ENCODE data around the gene GSG1L.

The GSG1L gene

DNA sequence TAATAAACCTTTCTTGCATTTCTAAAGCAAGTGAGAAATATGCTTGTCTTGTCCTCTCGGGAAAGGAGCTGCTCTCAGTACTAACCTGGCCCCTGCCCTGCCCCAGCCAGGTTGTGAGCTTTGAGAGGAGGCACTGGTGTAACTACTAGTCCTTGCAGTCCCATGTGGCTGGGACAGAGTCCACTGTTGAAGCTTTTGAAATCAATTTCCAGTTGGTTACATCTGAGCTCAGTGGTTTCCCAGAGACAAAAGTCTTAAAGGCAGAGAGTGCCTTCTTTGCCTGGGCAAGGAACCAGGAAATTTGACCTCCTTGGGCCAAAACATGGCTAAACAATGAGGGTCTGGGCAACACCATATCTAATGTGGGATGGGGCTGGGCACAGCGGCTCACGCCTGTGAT, 48.7 kb downstream of the GSG1L start:
- DNase-seq (ENCODE audit: low read depth in 2 of 2) = no peak

DNA sequence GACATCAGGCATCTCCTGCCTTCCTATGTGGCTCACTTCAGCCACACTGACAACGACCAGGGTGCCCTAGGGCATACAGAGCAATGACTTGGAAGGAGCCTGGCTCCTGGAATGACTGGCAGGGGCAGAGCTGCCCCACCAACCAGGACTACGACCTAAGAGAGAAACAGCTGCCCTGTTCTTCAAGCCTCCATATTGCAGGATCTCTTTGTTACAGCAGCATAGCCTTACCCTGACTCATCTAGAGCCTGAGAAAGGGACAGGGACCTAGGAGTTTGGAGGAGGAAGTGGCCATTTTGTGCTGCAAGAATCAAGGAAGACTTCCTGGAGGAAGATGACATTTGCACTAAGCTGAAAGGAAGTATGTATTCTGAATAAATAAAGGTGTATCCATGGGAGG, 49.6 kb downstream of the GSG1L start:
- no peak for DNase-seq (ENCODE audit: low read depth in 2 of 2)

DNA sequence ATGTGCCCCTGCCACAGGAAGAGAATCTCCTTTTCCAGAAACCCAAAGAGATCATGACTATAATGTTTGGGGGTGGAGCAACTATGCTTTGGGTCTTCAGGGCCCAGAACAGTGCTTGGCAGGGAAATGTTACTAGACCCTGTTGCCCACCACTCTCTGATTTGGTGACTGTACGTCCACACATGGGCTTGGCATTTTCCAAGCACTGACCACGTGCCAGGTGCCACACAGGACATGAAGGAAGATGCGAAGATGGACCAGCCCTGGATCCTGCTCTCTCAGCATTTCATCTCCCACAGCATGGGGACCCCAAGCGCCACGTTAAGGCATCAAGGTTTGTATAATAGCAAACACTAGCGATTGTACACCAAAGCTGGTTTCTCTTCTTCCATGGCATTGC, 50.1 kb downstream of the GSG1L start:
- no peak for DNase-seq (ENCODE audit: low read depth in 2 of 2)

DNA sequence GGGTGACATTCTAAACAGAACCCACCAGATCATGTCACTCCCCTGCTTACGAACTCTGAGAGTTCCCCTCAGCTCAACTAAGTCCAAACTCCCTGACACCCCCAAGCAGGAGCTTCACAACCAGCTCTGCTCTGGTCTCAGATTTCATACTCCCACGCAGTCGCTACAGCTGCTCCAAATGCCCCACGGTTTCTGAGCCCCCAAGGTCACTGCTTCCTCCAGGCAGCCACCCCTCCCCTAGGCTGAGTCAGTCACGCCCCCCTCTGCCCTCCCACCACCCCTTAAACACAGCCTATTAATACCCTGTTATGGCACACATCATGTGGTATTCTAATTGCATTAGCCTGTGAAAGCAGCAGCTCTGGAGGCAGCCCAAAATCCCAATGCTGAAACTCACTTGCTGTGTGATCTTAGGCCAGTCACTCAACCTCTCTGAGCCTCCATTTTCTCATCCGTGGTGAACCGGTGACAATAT, 51.5 kb downstream of the GSG1L start:
- no peak for DNase-seq (ENCODE audit: low read depth in 2 of 2)

DNA sequence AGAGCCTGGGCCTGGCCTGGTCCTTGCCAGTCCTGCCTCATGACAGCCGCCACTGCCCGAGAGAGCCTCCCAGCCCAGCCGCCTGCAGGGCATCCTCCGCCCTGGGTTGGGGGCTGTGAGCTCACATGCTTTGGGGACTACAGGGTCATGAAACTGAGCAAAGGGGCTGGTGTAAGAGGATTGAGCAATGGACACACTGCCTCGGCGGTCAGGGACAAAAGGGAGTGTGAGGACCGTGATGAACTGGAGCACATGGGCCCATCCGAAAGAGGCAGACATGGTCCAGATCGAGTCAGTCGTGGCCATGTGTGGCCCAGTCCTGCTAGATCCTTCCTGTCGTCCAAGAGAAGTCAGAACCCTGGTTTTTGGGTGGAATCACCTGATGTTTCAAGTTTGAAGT, 52.3 kb downstream of the GSG1L start:
- DNase-seq (ENCODE audit: low read depth in 2 of 2) = no peak

DNA sequence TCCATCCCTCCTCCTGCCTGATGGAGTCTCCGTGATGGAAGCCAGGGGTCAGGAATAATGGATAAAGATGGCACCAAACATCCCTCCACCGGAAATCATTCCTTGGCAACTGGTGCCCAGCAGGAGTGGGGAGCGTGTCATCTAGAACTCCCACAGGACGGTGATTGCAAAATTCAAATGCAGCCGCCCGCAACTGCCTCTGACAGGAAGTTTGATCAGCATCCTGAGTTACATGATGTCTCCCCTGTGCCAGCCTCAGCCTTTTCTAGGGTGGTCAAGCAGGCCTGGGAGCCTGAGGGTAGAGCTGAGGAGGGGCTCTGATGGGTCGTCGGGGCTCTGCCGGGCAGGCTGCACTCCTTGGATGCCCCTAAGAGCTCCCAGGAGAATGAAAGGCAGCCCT, 52.8 kb downstream of the GSG1L start:
- DNase-seq (ENCODE audit: low read depth in 2 of 2) = no peak

DNA sequence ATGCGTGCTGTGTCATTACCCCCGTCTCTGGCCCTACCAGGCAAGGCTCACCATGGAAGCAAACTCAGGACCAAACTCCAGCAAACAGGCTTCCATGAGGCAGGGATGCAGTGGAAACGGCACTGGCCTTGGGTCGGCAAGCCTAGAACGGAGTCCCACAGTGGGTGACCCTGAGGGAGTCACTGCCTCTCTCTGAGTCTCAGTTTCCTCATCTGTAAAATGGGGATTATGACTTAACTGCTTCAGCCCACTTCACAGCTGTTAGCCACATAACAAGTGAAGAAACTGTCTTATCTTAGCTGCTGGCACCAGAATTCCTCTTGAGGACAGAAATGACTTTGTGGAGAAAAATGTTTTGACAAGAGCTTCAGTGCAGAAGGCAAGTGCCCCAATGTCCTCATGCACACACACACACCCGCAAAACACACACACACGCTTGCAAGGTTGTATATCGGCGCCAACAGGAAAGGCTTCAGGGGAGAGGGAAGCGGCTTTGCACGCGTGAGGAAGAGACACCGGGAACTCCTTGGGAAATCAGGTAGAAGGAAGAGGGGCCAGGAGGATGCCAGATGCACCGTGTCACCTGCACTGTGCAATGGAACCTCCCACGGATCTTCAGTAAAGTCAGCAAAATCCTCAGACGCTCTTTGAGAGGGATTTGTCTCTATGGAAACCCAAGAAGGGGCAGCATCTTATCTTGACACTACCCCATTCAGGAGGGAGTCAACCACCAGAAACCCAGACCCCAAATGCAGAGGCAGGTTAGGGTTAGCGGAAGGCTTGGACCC, 53.7 kb downstream of the GSG1L start:
- DNase-seq (ENCODE audit: low read depth in 2 of 2) = no peak

DNA sequence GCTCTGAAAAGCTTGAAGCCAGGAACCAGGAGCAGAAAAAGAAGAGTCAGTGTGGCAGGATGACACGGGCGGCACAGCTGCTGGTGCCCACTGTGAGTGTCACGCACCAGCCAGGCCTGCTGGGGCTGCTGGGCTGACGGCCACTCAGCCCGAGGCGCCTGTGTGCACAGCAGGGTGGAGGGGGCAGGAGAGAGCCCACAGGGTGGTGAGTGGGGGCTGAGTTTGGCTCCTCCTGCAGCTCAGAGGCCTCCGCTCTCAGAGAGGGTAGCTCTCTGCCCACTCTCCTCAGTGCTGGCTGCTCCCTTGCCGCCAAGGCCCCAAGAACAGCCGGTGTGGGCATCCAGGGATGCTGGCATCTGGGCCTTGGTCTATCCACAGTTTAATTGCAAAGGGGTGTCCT, 59.6 kb downstream of the GSG1L start:
- DNase-seq (ENCODE audit: low read depth in 2 of 2) = no peak

DNA sequence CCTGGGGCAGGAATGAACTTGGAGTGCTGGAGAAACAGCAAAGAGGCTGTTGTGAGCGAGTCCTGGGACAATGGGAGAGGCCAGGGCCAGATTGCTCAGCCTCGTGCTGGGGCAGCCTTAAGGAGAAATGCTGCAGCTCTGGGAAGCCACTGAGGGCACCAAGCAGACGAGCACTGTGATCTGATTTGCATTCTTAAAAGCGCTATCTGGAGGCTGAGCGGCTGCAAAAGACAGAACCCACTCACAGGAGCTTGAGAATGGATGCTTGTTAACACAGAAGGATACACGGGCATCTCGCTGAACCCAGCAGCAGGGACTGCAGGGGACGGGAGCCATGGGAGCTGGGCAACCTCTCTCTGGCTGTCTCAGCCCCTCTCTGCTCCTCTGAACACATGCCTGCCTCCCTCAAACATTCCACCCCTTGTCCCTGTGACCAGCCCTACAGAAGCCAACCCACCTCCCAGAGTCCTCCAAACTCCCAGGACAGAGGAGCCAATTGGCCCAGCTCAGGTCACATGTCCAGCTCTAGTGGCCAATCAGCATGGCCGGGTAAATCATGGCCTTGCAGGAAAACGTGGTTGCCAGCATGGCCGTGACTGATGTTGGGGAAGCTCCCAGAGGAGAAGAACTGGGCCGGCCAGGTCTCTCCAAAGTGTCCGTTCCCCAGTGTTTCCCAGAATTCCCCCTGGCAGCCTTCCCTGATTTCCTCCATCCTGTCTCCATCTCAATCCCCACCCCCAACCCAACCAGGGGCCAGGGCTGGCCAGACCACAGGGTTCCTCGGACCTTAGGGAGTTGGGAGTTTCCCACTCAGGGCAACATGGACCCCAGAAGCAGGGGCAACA, 60.3 kb downstream of the GSG1L start:
- no peak for DNase-seq (ENCODE audit: low read depth in 2 of 2)

DNA sequence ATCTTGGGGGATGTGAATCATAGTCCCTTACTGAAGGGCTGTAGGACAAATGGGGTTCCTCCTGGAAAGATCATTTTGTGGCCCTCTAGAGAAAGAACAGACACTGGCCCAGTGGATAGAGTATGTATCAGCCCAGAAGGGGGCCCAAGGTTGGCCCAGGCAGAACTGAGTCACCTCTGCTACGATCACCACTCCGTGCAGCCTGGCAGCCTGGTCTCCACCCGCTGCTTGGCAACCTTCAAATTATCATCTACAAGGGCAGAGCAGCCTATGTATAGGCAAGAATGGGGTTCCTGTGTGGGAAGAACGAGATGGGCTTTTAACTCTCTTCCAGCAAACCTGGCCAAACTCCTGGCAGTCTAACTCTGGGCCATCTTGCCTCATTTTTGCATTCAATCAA, 61.9 kb downstream of the GSG1L start:
- no peak for DNase-seq (ENCODE audit: low read depth in 2 of 2)

DNA sequence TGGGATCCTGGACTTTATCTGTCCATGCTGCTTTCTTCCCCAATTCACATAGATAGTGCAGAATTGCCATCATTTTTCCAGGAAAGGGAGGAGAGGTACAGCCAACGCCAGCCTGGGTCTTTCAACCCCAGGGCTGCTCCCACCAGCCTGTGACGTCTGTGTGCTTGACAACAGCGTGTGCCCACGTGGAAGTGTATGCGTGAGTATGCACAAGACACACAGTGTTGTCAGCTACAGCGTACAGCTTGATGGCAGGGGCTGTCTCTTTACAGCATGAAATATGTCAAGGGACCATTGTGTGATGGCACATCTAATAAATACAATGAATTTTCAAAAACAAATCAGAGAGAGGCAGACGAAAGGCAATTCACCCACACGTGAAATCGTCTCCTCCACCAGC, 62.3 kb downstream of the GSG1L start:
- DNase-seq (ENCODE audit: low read depth in 2 of 2) = no peak

DNA sequence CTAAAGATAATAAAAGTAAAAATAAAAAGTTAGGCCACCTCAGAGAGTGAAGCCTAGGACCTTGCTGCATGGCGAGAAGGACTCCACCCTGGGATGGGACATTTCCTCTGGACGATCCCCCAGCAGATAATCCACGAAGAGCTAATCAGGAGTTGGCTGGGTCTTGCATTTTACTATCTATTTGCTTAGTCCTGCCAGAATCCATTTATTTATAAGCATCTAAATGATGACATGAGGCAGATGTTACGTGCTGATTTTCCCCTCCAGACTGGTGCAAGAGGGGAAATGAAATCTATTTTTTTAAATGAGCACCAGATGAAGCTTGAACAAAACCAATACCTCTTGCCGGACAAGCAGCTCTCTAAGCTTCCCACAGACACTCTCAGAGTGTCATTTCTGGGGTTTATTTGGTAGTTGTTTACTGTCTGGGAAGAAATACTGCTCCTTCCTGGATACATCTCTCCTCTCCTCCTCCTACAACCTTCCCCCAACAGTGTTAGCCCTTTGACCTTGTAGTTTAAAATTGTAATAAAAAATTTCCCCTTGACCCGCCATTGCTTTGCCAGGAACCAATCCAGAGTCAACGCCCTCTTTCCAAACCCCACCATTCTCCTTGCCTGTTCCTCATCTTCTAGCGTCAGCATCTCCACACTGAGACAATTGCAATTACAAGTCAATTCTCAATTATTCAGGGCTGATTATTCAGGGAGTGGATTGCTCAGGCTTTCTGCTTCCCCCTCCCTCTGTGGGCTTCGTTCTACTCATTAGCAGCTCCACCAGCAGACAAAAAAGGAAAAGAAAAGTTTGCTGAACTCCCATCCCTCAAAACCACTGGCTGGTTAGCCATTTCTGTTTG, 63.0 kb downstream of the GSG1L start:
- DNase-seq (ENCODE audit: low read depth in 2 of 2) = no peak

DNA sequence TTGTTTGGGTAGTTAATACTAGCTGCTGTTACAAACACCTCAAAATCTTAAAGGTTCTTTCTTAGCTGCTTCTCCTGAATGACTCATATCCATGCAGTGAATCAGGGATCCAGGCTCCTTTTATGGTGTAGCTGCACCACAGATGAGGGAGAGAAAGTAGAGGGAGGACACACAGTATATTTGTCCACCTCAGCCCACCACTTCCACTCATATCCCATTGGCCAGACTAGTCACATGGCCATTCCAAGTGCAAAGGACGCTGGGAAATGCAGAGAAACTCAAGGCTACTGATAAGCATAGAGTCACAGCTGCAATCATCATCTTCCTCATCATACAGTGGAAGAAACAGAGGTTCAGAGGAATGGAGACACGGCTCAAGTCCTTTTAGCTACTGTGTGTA, 63.8 kb downstream of the GSG1L start:
- no peak for DNase-seq (ENCODE audit: low read depth in 2 of 2)

DNA sequence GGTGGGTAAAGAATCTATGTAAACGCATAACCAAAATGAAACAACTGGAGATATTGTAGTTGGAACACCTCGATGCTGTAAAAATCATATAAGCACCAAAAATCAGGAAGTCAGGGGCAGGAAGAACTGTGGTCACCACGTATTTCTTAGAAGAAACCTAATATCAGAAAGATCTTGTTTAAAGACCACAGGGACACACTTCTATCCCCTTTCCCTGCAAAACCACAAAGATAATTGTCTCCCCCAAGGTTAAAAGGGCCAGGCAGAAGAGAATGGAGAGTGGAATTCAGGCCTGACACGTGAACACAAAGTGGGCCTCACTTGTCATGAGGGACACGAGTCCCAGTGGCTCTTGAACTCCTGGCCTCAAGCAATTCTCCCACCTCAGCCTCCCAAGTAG, 68.1 kb downstream of the GSG1L start:
- no peak for DNase-seq (ENCODE audit: low read depth in 2 of 2)

DNA sequence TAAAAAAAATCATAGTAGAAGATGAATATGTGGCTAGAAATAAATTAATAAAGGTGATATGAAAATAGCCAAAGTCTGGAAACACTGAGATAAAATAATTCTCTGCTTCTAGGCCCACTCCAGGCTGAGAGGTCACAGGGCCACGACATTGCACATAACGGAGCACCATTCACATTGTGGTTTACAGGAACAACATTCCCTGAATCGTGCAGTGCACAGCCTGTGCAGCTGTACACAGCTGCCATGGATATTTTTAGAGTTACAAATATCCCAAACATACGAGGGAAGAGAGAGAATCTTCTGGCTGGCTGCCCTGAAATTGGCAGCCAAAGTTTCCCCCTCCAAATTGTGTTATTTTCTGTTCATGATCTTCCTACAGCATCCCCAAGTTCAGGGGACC, 68.8 kb downstream of the GSG1L start:
- no peak for DNase-seq (ENCODE audit: low read depth in 2 of 2)

DNA sequence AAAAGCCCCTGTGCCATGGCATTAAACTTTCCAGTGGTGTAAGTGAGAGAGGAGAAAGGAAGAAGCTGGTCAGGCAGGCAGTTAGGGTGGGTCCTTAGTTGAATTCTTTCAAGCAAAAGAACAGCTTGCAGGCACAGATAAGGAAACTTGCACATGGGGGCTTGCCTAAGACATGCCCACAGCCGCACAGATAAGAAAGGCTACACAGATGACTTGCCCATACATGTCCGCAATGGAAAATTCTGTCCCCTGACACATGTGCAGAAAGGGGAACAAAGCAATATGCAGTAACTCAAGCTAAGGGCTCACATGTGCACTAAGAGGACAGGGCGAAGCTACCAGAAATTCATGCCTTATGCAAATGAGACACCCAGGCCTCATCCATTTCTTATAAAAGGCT, 69.9 kb downstream of the GSG1L start:
- DNase-seq (ENCODE audit: low read depth in 2 of 2) = no peak

DNA sequence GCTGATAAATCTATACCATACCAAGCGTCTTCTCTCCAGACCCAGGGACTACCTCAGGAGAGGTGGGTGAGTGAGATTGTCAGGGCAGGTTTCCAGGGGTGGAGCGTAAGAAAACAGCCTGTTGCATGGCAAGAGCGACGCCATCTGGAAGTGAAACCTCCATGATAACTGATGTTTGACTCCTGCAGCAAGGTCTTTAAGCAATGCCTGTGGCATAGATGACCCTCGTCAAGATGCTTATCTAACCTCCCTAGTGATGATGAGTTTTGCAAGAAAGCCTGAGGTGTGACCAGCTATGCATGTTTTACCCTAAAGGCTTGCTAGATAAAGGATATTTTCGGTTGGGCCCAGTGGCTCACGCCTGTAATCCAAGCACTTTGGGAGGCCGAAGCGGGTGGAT, 71.6 kb downstream of the GSG1L start:
- DNase-seq (ENCODE audit: low read depth in 2 of 2) = no peak

DNA sequence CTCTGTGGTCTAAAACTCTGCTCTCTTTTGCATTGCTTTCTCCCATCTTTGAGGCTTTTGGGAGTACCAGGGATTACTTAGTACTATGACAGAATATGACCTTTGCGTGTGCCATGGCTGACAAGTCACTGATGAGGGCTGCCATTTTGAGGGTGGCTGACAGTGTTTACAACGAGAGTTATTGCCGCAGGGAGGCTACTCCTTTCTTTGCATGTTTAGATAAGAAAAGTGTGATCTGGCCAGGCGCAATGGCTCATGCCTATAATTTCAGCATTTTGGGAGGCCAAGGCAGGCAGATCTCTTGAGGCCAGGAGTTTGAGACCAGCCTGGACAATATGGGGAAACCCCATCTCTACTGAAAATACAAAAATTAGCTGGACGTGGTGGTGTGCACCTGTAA, 77.5 kb downstream of the GSG1L start:
- DNase-seq (ENCODE audit: low read depth in 2 of 2) = no peak

DNA sequence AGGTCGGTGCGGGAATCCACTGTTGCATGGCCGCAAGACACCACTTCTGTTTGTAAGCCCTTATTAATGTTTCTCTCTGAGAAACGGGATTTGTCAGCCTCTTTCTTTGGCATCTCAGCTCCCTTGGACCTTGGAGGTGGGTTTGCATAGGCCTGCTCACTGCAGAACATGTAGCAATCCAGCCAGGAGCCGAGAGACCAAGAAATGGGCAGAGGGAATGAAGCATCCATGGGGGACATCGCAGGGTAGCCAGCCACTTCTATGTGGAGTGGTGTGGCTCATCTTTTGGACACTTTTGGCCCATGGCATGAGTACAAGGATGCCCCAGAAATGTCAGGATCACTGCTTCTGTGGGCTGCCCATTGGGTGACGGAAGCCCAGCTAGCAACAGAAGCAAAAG, 79.4 kb downstream of the GSG1L start:
- DNase-seq (ENCODE audit: low read depth in 2 of 2) = no peak

DNA sequence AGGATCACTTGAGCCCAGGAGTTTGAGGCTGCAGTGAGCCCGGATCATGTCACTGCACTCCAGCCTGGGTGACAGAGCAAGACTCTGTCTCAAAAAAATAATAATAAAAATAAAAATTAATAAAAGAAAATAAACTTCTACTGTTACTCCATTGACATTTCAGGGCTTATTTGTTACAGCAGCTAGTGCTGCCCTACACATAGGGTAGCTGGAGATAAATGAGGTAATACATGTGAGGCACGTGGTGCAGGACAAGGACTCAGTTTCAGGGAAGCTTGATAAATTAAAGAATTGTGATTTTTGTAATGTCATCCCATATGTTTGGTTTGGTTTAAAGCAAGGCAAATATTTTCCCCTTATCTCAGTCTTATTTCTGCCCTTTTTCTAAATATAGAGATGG, 80.3 kb downstream of the GSG1L start:
- DNase-seq (ENCODE audit: low read depth in 2 of 2) = no peak

DNA sequence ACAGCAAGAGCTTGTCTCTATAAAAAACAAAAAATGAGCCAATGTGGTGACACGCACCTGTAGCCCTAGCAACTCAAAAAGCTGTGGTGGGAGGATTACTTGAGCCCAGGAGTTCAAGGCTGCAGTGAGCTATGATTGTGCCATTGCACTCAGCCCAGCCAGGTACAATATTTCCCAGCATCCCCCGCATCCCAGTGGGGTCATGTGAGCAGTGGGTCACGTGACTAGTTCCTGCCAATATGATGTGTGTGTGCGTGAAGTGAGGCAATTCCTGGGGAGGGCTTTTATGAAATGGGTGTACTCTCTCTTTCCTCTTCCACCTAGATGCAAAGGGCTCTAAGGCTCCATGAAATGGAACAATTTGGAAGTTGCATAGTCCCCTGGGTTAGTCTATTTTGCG, 81.3 kb downstream of the GSG1L start:
- DNase-seq (ENCODE audit: low read depth in 2 of 2) = no peak
